Measurements from ENCODE around the gene SPRY1. TPM values are rescaled to one million over a fixed set of nuclear protein-coding genes. Genes with fewer than 3 reads are reported as not detected.

Gene SPRY1
- polyA plus RNA-seq, 3 donors, result 83.5 to 110 (median 90.4) TPM

DNA sequence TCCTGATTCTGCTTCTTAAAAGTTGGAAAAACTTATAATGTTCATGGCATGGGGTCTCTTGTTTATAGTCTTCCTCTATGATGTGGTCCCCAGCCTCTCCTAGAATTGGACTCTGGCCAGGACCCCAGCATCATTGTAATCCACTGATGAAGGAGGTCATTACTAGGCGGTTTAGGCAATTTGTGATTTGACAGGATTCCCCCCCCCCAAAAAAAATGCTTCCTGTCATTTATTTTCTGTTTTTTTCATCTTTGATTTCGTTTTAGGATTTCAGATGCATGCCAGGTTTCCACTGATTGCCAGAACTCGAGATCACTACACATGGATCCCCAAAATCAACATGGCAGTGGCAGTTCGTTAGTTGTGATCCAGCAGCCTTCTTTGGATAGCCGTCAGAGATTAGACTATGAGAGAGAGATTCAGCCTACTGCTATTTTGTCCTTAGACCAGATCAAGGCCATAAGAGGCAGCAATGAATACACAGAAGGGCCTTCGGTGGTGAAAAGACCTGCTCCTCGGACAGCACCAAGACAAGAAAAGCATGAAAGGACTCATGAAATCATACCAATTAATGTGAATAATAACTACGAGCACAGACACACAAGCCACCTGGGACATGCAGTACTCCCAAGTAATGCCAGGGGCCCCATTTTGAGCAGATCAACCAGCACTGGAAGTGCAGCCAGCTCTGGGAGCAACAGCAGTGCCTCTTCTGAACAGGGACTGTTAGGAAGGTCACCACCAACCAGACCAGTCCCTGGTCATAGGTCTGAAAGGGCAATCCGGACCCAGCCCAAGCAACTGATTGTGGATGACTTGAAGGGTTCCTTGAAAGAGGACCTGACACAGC lies 4.9 kb downstream of the SPRY1 start:
- DNase-seq (ENCODE audit: extremely low read depth in 1 of 11, low read depth in 9 of 11, low spot score in 4 of 11), result no peak

DNA sequence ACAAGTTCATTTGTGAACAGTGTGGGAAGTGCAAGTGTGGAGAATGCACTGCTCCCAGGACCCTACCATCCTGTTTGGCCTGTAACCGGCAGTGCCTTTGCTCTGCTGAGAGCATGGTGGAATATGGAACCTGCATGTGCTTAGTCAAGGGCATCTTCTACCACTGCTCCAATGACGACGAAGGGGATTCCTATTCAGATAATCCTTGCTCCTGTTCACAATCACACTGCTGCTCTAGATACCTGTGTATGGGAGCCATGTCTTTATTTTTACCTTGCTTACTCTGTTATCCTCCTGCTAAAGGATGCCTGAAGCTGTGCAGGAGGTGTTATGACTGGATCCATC lies 5.5 kb downstream of the SPRY1 start:
- no peak for DNase-seq (ENCODE audit: extremely low read depth in 1 of 11, low read depth in 9 of 11, low spot score in 4 of 11)

DNA sequence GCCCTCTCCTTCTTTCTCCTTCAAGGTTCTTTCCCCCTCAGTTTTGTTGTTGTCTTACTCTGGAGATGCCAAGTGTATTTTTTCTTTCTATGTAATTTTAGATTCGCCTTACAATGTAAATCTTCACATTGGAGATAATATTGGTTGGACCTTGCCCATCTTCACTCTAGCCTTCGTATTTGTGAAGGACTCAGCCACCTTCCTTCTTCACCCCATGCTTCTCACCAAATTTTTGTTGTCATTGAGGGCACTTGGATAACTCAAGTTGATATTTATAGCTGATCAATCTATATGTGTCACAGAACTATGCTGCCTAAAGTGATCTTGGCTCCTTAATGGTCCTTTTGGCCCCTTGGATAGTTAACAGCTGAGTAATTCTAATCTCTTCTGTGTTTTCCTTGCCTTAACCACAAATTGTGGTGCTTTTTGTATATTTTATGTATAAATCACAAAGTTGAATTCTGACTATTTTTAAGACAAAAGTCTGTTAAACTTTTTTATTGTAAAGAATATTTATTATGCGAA lies 6.5 kb downstream of the SPRY1 start:
- DNase-seq (ENCODE audit: extremely low read depth in 1 of 11, low read depth in 9 of 11, low spot score in 4 of 11), result no peak

DNA sequence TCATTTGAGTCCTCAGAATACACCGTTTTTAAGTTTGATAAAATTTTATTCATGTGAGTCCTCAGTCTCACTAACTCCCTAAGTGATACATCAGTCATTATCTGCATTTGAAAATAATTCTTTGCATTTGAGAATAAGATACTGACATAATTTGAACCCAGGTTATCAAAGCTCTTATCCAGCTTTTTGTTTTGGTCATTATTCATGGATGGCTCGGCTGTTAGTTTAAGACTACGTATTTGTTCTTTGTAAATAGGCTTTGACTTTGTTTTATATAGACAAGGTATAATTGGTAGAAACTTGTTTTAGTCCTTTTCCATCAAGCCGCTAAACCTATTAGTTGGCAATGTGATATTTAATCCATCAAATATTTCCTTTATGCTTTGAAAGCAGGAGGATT lies 7.9 kb downstream of the SPRY1 start:
- no peak for DNase-seq (ENCODE audit: extremely low read depth in 1 of 11, low read depth in 9 of 11, low spot score in 4 of 11)

DNA sequence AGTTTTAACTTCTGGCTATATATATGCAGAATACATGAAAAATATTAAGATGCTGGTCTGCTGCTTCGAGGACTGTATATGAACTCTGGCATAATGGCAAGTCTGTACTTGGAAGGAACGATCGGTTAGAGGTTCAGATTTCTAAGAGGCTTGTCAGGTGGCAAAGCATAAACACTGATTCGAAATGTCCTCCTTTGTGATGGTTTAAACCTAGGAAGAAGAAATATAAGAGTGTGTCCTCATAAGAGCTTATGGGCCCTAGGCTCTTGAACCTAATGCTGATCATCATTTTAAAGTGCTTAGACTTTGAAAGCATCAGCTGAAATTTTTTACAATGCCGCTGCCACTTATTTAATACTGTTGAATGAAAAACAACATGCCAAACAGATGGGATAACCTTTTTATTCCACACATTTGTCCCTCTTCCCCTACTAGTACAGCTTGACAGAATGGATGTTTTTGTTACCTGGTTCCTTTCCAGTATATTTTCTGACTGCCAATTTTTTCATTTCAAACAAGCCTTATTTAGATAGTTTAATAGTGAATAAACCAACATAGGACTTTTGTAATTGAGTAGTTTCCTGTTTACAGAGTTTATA lies 8.8 kb downstream of the SPRY1 start:
- no peak for DNase-seq (ENCODE audit: extremely low read depth in 1 of 11, low read depth in 9 of 11, low spot score in 4 of 11)

DNA sequence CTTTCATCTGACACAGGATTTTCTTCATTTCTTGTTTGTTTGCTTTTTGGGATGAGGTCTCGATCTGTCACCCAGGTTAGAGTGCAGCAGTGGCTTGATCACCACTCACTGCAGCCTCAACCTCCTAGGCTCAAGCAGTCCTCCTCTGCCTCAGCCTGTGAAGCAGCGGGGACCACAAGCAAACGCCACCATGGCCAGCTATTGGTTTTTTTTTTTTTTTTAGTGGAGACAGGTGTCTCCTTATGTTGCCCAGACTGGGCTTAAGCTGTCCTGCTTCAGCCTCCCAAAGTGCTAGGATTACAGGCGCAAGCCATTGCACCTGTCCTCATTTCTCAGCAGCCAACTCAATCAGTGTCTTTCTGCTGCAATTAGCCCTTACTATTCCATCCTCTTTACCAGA lies 10.3 kb downstream of the SPRY1 start:
- DNase-seq (ENCODE audit: extremely low read depth in 1 of 11, low read depth in 9 of 11, low spot score in 4 of 11), result no peak

DNA sequence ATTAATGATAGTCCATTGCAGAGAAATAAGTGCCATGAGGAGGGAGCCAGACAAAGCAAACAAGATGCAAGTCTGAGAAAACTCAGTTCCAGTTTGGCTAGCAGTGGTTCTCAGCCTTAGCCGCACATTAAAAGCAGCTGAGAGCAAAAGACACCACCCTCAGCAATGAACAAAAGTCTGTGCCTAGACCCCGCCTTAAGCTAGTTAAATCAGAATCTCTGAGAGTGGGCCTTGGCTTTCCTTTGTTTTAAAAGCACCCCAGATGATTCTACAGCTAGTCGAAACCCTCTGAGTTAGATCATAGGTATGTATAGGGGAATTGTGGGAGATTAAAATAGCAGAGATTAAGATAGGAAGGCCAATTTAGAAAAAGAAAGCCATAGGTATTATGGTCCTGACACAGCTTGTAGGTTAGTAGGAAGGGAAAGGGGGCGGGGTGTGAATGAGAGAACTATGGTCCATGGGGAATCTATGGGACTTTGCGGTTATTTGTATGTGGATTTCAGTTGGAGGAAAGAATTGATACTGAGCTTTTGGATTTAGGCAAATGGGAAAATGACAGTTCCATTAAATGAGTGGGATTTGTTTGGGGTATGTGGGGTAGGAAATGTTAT lies 12.0 kb downstream of the SPRY1 start:
- DNase-seq (ENCODE audit: extremely low read depth in 1 of 11, low read depth in 9 of 11, low spot score in 4 of 11), result no peak

DNA sequence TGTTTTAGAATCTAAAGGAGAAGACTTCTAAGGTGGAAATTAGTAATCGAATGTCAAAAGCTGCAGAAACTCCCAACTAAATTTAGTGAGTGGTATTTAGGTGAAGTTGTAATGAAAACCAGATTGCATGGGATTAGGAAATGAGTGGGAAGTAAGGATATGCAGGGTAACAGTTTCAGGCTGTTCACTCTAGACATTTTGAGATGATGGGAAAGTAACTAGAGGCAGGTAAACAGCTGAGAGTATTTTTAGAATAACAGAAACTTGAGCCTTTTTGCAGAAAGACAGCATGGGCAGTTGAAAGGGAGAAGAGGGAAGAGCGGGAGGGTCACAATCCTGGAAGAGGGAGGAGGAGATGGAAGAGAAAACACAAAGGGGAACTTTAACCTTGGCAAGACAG lies 12.7 kb downstream of the SPRY1 start:
- DNase-seq (ENCODE audit: extremely low read depth in 1 of 11, low read depth in 9 of 11, low spot score in 4 of 11), result no peak

DNA sequence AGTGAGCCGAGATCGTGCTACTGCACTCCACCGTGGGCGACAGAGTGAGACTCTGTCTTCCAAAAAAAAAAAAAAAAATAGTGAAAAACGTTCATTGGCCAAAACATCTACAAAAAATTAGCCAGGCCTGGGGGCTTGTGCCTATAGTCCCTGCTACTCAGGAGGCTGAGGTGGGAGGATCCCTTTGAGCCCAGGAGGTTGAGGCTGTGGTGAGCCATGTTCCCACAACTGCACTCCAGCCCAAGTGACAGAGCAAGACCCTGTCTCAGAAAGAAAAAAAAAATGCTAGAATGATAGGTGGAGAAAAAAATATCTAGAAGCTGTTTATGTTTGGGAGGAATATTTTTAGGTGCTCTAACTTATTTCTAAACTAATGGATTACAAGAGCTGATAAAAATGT lies 14.9 kb downstream of the SPRY1 start:
- DNase-seq (ENCODE audit: extremely low read depth in 1 of 11, low read depth in 9 of 11, low spot score in 4 of 11), result no peak

DNA sequence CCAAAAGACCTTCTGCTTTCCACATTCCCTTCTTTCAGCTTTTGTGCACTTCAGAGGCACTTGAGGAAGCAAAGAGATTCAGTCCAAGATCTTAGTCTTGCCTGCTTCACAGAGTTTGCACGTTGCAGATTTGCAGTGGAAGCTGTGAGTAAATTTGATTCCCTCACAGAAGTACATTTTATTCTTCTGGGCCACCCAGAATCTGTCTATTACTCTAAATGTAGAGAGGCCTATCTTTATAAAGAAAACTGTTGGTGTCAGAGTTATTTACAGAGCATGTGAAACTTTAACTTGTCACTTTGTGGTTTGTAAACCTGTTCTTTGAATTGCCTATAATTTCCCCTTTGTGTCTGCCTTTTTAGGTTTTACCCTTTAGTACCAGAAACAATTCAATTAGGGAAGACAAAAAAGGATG lies 15.5 kb downstream of the SPRY1 start:
- no peak for DNase-seq (ENCODE audit: extremely low read depth in 1 of 11, low read depth in 9 of 11, low spot score in 4 of 11)

DNA sequence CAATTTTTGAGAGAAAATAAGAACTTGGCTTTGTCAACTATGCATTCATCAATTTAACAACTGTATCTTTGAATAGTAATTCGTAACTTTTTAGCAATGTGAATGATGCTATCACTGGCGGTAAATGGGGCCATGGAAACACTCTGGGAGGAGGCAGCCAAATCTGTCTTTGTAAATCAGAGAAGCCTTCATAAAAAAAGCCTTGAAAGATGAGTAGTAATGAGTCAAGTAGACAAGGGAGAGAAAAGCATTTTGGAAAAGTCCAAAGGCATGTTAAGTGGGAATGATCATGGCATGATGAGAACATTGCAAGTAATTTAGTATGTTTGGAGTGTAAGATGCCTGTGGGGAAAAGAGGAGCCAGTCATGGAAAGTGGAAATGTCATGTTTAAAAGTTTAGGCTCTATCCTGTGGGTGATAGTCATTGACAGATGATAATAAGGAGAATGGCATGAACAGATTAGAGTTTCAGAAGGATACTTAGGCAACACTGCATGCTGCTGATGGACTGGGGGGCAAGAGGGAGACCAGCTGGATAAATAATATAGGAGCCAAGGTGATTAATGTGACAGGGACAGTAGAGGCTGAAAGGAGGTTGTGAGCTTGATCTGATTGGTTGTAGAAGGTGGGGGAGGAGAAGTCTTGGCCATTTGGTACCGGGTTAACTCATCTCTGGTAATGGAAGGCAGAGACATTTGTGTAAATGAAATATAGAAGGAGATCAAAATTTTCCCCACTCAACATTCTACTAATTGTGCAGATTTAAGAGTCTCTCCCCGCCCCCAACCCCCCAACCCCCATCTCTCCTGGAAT lies 16.3 kb downstream of the SPRY1 start:
- no peak for DNase-seq (ENCODE audit: extremely low read depth in 1 of 11, low read depth in 9 of 11, low spot score in 4 of 11)

DNA sequence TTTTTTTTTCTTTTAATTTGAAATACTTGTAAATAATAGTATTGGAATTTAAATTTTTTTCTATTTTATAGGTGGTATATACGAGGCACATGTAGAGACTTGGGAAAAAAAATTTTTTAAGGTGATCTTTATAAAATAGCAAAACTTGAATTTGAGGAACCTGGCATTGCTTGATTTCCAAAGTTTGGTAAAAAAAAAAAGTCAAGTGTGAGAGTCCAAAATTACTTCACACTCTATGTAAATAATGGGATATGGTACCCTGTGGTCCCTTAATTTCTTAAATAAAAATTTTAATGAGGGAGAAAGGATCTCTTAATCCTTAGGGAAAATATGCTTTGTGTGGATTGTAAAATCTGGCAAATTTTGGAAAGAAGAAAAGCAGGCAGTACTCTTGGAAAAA lies 19.0 kb downstream of the SPRY1 start:
- DNase-seq (ENCODE audit: extremely low read depth in 1 of 11, low read depth in 9 of 11, low spot score in 4 of 11), result no peak

DNA sequence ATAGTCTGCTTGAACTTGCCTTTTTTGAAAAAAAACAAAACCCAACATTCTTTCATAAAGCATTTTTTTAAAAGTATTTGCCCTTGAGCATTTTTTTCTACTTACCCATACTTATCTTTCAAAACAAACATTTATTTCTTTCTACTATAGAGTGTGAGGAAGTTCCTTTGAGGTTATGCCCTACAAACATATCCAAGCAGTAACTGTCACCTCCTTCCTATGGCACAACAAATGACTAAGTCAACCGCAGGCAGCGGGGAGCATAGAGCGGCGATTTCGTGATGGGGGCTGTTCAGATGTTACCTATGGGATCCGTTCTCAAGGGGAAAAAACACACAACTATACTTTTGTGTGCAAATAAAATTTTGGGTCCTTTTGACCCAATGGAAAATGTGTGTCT lies 19.4 kb downstream of the SPRY1 start:
- DNase-seq (ENCODE audit: extremely low read depth in 1 of 11, low read depth in 9 of 11, low spot score in 4 of 11), result no peak

DNA sequence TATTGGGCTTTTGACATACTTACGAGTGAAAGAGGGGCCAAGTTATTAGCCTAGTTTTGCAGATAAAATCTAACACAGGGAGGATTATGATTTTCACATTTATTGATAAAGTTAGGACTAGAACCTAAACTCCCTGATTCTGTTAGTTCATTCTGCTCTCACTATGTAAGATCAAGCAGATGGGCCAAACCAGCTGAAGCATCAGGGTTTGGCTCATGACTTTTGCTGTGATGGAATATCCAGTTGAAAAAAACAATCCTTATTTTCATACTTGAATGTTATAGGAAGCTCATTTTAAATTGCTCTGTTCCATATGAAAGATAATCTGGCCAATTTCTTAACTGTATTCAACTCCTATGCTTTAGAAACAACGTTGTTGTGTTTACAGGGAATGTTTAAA lies 21.2 kb downstream of the SPRY1 start:
- no peak for DNase-seq (ENCODE audit: extremely low read depth in 1 of 11, low read depth in 9 of 11, low spot score in 4 of 11)

DNA sequence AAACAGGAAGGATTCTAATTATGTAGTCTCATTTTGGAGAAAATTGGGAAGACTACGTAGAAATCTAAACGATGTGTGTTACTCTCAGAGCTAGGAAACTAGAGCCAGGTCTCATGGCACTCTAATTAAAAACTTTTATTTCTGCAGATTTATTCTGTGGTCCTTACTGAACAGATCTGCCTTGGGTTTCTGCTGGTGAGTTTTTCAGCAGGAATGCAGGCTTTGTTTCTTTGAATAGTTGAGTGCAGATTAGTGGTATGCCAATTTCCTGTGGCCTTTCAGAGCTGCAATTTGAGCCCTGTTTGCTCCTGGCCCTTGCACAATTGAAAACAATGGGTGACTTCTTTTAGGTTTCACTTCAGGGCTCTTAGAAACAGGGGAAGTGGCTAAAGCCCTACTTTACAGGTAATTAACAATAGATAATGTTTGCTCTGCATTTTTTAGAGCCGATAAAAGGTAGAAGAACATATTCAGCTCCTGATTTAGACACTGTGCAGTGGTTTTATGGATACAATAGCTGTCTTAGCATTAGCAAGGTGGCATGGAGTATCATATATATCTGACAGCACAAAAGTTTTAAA lies 21.8 kb downstream of the SPRY1 start:
- DNase-seq (ENCODE audit: extremely low read depth in 1 of 11, low read depth in 9 of 11, low spot score in 4 of 11), result peak in 1 of 11 donors; percentile 67

DNA sequence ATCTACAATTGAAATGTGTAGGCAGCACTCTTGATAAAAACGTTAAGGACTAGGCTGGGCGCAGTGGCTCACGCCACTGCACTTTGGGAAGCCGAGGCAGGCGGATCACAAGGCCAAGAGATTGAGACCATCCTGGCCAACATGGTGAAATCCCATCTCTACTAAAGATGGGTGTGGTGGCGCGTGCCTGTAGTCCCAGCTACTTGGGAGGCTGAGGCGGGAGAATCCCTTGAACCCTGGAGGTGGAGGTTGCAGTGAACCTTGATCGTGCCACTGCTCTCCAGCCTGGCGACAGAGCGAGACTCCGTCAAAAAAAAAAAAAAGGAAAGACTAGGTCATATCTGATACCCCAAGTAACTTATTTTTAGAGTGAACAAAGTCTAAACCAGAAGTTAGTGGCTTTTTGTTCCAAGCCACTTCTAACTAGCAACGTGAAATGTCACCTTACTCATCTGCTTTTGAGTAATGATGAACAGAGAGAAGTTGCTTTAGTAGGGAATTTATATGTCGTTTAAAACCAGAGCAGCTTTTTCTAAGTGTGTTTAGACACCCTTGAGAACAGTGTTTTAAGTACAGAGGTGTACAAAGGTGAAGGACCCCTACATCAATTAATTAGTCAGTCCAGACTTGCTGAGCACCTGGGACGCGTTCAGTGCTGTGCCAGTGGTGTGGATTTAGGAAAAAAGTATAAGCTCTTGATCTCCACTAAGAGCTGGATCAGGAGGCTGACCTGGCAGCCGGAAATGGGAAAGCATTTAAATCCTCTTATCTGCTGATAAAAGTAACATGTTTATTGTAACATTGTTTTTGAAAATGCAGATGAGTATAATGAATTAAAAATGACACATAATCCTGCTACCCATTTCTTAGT lies 23.5 kb downstream of the SPRY1 start:
- DNase-seq (ENCODE audit: extremely low read depth in 1 of 11, low read depth in 9 of 11, low spot score in 4 of 11), result no peak

DNA sequence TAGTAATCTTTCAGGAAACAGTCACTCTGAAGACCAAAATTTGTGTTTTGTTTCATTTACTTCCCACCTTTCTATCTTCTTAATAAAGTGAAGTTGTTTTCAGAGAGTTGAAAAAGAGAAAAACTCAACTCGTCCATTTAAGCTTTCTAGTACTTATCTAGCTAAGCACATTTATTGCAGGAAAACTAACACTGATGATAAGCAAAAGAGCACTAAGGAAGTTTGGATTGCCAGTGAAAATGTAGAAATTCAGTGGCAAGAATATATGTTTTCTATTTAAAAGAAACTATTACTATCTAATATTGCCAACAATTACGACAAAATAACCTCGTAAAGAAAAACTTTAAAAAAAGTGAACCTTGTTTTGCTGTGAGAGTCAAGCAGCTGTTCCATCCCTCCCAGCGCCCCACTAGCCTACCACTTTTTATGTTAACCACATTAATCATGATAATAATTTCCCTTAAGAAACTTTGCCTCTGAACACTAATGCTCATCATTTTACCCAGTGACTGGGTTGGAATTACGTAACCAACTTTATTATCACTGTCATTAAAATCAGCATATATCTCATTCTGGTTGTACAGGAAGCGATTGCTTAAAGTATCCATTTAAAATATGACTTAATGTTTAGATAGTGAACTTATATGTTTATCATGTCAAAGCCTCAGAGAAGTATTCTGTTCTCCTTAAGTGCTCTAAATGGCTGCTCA lies 24.8 kb downstream of the SPRY1 start:
- no peak for DNase-seq (ENCODE audit: extremely low read depth in 1 of 11, low read depth in 9 of 11, low spot score in 4 of 11)
